Measurements from ENCODE around the gene AGAP1.

The AGAP1 gene

GRCh38 chr2:235511187-235511661 lies 17.4 kb downstream of the AGAP1 start:
- DNase-seq: no peak

DNA sequence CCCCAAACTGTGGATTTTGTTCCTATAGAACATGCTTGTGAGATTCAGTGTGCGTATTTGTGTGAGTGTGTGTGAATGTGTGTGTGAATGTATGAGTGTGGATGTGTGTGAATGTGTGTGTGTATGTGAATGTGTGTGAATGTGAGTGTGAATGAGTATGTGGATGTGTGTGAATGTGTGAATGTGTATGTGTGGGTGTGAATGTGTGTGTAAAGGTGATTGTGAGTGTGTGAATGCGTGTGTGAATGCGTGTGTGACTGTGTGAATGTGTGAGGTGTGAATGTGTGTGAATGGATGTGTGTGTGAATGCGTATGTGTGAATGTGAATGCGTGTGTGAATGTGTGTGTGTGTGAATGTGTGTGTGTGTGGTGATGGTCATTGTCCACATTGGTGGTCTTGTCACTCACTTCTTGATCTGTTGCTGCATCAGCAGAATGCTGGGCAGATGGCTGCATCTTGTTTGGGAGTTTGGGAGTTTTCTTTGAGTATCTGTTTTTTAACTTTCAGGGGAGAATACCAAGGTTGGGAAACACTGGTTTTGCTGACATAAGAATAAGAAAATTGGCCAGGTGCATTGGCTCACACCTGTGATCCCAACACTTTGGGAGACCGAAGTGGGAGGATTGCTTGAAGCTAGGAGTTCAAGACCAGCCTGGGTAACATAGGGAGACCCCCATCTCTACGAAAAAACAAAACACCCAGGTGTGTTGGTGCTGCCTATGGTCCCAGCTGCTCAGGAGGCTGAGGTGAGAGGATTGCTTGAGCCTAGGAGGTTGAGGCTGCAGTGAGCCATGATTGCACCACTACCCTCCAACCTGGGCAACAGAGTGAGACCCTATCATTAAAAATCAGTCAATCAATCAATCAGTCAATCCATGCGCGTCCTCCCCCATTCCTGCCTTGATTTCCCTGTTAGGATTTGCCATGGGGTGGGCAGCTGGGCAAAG lies 18.2 kb downstream of the AGAP1 start:
- no peak for DNase-seq

GRCh38 chr2:235512699-235513053 lies 18.8 kb downstream of the AGAP1 start:
- DNase-seq: no peak

GRCh38 chr2:235513984-235514626 lies 20.3 kb downstream of the AGAP1 start:
- no peak for DNase-seq

- DNase-seq: no peak
Measured at GRCh38 chr2:235514627-235515363, 21.0 kb downstream of the AGAP1 start.

DNA sequence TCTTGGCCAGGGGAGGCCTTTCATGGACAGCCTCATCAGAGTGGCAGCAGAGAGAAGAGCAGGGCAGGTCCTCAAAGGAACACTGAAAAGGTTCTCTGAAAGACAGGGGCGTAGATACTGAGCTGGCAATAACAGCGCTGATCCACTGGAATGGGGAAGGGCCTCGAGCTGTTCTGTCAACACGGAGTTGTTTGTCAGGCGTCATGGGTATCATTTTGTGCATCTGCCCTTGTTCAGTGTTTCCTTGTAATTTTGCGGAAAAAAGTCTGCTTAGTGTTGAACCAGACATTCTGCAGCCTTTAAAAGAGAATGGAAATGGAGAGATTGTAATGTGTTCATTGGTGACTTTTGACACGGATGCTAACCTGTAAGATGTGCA lies 21.5 kb downstream of the AGAP1 start:
- DNase-seq: no peak

DNA sequence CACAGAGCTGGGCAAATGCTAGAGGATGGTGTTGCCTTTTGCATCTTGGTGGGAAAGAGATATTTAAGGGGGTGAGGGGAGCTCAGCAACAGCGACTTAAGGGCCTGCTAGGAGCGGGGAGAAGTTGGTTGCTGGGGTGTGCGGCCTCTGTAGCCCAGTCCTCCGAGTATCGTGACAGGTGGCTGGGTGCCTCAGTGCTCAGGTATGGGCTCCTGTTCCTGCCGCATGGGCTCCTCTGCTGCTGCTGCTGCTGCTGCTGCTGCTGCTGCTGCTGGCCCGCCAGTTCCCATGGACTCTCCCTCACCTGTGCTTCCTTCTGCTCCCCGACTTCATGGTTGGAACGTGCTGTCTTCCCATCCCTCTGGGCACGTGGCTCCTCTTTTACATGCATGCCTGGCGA lies 22.0 kb downstream of the AGAP1 start:
- no peak for DNase-seq

GRCh38 chr2:235516257-235516656 lies 22.4 kb downstream of the AGAP1 start:
- no peak for DNase-seq

DNA sequence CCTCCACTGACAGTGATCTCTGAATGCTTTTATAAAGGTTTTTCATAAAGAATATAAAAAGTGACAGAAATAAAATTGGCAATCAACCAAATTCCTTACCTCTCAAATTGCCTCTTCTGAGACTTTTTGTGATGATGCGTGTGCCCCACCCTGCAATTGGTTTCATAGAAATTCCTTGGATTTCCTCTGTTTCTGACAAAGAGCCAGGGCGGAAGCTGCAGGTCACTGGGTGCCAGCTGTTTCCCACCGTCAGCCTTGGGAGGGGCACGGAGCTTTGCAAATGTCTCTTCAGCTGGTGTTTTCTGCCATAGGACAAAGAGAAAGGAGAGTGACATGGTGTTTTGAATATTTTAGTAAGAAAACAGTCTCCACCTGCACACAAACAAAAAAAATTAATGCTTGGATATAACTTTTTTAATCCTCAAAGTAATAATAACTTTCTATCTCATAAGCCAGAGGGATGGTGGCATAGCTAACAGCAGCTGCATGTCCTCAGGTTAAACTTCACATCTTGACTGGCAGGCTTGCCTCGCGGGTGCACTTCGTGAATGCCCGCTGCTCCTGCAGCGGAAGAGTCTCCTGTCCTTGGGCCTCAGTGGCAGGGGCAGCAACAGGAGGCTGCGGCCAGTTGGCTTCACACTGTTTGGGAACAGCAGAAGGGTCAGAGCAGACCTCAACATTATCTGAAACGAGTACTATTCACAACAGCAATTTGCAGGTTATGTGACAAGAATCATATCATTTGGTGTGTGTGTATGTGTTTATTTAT lies 24.7 kb downstream of the AGAP1 start:
- no peak for DNase-seq

GRCh38 chr2:235520787-235521186 lies 26.9 kb downstream of the AGAP1 start:
- no peak for DNase-seq

DNA sequence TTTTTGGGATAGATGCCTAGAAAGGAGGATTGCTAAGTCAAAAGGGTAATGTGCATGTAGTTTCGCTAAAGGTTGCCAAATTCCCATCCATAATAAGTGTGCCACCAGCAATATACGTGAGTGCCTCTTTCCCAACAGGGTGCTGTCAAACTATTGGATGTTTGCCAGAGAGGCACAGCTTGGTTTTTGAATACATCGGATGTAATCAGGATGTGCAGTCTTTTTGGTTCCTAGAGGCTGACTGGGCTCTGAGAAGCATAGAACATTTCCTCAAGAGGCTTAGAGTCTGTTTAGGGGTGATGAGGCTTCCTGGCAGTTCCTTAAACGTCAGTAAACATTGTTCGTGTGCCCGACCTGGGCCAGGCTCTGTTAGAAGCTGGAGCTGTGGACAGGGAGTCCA lies 28.0 kb downstream of the AGAP1 start:
- no peak for DNase-seq

DNA sequence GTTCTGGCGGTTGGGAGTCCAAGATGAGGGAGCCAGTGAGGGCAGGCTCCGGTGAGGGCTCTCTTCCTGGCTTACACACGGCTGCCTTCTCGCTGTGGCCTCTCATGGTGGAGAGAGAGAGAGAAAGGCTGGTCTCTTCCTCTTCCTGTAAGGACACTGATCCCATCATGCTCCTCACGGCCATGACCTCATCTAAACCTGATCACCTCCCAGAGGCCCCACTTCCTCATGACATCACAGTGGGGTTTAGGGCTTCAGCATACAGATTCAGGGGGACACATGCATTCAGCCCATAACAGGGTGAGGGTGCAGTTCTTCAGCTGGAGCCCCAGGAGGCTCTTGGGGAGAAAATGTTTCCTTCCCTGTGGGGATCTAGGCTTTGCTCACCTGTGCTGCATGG lies 29.2 kb downstream of the AGAP1 start:
- DNase-seq: no peak

DNA sequence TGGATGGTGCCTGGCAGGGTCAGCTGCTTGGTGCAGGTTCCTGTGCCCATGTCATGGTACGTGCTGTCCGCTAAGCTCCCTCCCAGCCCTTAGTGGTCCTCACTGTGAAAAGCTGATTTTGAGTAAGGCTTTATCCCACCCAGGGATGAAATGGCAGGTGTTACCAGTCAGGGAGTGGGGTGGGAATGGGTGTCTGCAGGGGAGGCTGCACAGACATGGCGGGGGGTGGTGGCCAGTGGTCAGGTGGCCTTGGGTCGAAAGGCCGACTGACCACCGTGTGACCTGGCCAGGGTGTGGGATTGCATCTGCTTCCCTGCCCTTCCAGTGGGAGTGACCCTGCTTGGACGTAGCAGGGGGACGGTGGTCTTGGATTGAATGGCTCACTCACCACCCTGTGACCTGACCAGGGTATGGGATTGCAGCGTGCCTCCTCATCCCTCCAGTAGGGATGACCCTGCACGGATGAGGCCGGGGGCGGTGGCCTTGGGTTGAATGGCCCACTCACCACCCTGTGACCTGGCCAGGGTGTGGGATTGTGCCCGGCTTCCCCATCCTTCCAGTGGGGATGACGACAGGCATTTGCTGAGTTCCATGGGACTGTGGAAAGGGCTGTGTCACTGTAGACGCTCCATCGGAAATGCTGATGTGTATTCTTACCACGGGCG lies 29.8 kb downstream of the AGAP1 start:
- no peak for DNase-seq

- DNase-seq: no peak
Measured at GRCh38 chr2:235526166-235526565, 32.3 kb downstream of the AGAP1 start.

GRCh38 chr2:235527806-235528469 lies 34.1 kb downstream of the AGAP1 start:
- DNase-seq: no peak

DNA sequence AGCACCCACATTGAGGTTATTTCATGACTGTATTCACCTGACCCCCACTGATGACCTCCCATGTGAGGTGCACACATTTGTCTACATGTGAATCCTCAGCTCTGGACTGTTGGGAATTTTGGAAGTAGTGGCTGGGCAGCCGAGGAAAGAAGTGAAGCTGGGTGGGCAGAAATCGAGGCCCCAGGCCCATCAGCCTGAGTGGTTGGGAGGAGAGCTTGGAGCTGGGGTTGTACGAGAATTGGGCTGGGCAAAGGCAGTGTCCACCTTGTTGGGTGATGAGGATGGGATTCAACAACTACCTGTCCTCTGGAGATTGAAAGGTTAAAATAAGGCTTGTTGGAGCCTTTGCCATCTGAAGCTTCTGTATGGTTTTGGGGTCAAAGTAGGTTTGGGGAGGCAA lies 35.8 kb downstream of the AGAP1 start:
- no peak for DNase-seq

DNA sequence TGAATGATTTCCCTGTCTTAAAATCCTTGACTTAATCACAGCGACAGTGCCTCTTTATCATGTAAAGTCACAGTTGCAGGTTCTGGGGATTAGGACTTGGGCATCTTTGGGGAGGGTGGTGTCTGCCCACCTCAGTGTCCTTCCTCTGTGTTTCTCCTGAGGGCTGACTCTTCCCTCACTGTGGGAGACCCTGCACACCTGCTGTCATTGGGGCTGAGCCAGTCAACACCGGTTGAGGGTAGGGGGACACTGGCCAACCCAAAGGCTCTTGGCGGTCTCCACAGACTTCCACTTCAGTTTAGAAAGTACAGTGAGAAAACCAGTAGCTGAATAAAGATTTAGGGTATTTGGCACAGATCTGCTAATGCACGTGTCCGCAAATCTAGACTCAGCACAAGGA lies 36.9 kb downstream of the AGAP1 start:
- no peak for DNase-seq

- DNase-seq: no peak
Measured at GRCh38 chr2:235532307-235532706, 38.5 kb downstream of the AGAP1 start.

GRCh38 chr2:235533198-235533597 lies 39.4 kb downstream of the AGAP1 start:
- DNase-seq: no peak

DNA sequence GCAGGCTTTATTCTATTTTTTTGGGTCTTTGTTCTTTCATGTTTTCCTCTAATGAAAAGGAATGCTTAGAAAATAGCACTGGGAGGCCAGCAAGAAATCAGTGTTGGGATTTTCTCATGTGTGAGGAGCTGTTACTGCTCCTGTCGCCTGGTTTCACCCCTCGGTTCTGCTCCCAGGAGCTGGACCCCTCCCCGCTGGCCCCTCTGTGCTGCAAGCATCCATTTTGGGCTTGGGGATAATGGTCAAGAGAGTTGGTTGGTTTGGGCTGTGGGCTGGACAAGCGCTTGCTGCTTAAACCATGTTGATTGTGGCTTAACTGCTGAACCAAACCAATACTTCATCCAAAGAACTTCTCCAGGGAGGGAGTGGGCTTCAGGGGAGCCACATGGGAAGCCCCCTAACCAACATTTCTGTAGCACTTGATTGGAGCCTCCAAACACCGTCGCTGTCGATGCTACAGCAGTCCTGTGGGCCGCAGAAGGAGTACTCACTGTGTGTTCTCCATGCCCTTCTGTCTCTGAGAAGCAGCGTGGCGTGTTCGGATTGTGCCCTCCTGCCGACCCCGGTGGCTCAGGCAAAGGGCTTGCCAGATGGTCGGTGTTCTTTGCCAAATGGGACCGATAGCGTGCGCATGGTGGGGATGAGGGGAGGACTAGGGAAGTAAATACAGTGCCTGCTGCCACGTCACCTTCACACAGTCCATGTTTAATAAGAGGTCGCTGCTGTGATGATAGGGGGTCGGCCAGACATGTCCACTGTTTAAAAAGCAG lies 40.0 kb downstream of the AGAP1 start:
- no peak for DNase-seq
